Suprapubic skin (tissue), 4 donors: ENCODE results near the gene PTPN21. TPM values are rescaled to one million over a fixed set of nuclear protein-coding genes. Genes with fewer than 3 reads are reported as not detected.

Experiments
- DNase-seq, 2 donors: peaks; one replicate each; pipeline ENCODE4 v3.0.0-alpha.2; 2019; ENCODE audit warnings: low spot score in 2 of 2
- H3K27ac ChIP-seq: fragments of 200-600 bp; sonication (generic); one replicate; pipeline ENCODE4 v1.5.1; 2019
- H3K27me3 ChIP-seq: fragments of 200-600 bp; sonication (generic); one replicate; pipeline ENCODE4 v1.5.1; 2019
- H3K36me3 ChIP-seq: fragments of 200-600 bp; sonication (generic); one replicate; pipeline ENCODE4 v1.5.1; 2019
- H3K4me1 ChIP-seq: fragments of 200-600 bp; sonication (generic); one replicate; pipeline ENCODE4 v1.5.1; 2019
- H3K4me3 ChIP-seq: fragments of 200-600 bp; sonication (generic); one replicate; pipeline ENCODE4 v1.5.1; 2019; ENCODE audit warnings: mild to moderate bottlenecking
- H3K9me3 ChIP-seq: fragments of 200-600 bp; sonication (generic); one replicate; pipeline ENCODE4 v1.5.1; 2019
- CTCF ChIP-seq, 2 donors: fragments of 200-600 bp in 1 of 2; fragments of 450-650 bp in 1 of 2; sonication (generic) in 1 of 2; IDR thresholded peaks; one replicate each; pipeline ENCODE4 v1.5.1; 2016 to 2019; ENCODE audit warnings: antibody characterized with exemption in 2 of 2, mild to moderate bottlenecking in 1 of 2, moderate library complexity in 1 of 2
- EP300 ChIP-seq: sonication (generic); formaldehyde crosslinking; IDR thresholded peaks from one replicate; pipeline ENCODE4 v1.6.1; 2017; ENCODE audit warnings: antibody characterized with exemption
- POLR2A ChIP-seq, 2 donors: fragments of 450-650 bp; IDR thresholded peaks; one replicate each; pipeline ENCODE4 v1.6.1; 2017; ENCODE audit warnings: antibody characterized with exemption in 2 of 2, mild to moderate bottlenecking in 2 of 2, moderate library complexity in 2 of 2
- POLR2AphosphoS5 ChIP-seq, 3 donors: sonication (generic); formaldehyde crosslinking; IDR thresholded peaks; one replicate each; pipeline ENCODE4 v1.6.1; 2017; ENCODE audit warnings: antibody characterized with exemption in 3 of 3
- WGBS: methylation state at CpG from one replicate; pipeline ENCODE4 v1.1.5; 2018; 5-methylcytosine and 5-hydroxymethylcytosine counted together
- total RNA-seq, 4 donors: library from RNA; depleted of rRNA; stranded (reverse); fragments of >200 nt; gene quantifications; one replicate each; pipeline ENCODE4 v1.1.0, GENCODE V29; 2016

Gene PTPN21
- total RNA-seq, 4 donors from 2014 or later = 33.2 to 71.1 (median 39.9) TPM

- 93% methylated on average over 4 of the region's 4 CpGs for WGBS
- peaks cover 81% of the 10 kb centered on the region for H3K36me3 ChIP-seq
- H3K4me3 ChIP-seq = no peak overlapping the region
- H3K9me3 ChIP-seq = no peaks in the 10 kb centered on the region
- no peaks in the 10 kb centered on the region for H3K4me1 ChIP-seq
- H3K27me3 ChIP-seq = no peaks in the 10 kb centered on the region
- TF ChIP-seq POLR2AphosphoS5 (IDR thresholded peaks at IDR 0.05) = no peak
- no peak overlapping the region for H3K27ac ChIP-seq
- DNase-seq = no peak
These were observed 42.2 kb upstream of the PTPN21 start for GRCh38 chr14:88597038-88597437.

- Histone ChIP-seq H3K9me3 (no peaks in the 10 kb centered on the region), H3K4me1 (no peaks in the 10 kb centered on the region), H3K27ac (no peak overlapping the region), H3K4me3 (no peak overlapping the region), H3K27me3 (no peaks in the 10 kb centered on the region), H3K36me3 (peaks cover 77% of the 10 kb centered on the region)
- TF ChIP-seq POLR2AphosphoS5 (IDR thresholded peaks at IDR 0.05) = no peak
- no peak for TF ChIP-seq POLR2A (IDR thresholded peaks at IDR 0.05)
- TF ChIP-seq EP300 = no peak
- TF ChIP-seq CTCF (IDR thresholded peaks at IDR 0.05) = no peak
- 0% methylated on average over 1 of the region's 1 CpG for WGBS
- DNase-seq = no peak
These were observed 37.2 kb upstream of the PTPN21 start for GRCh38 chr14:88592031-88592430.

- no peaks in the 10 kb centered on the region for H3K9me3 ChIP-seq
- no peaks in the 10 kb centered on the region for H3K4me1 ChIP-seq
- TF ChIP-seq POLR2AphosphoS5 (IDR thresholded peaks at IDR 0.05) (no peak), EP300 (no peak), POLR2A (IDR thresholded peaks at IDR 0.05) (no peak), CTCF (IDR thresholded peaks at IDR 0.05) (no peak)
- 86% methylated on average over 4 of the region's 4 CpGs for WGBS
- H3K36me3 ChIP-seq = peaks cover 76% of the 10 kb centered on the region
- H3K4me3 ChIP-seq = no peak overlapping the region
- no peak for DNase-seq
- H3K27me3 ChIP-seq = no peaks in the 10 kb centered on the region
- no peak overlapping the region for H3K27ac ChIP-seq
These were observed 35.4 kb upstream of the PTPN21 start for GRCh38 chr14:88590173-88590572.

GRCh38 chr14:88588081-88588480 lies 33.3 kb upstream of the PTPN21 start:
- no peak for TF ChIP-seq CTCF (IDR thresholded peaks at IDR 0.05)
- TF ChIP-seq POLR2AphosphoS5 (IDR thresholded peaks at IDR 0.05) = no peak
- no peak for DNase-seq
- Histone ChIP-seq H3K4me3 (no peak overlapping the region), H3K4me1 (no peaks in the 10 kb centered on the region), H3K27me3 (no peaks in the 10 kb centered on the region), H3K9me3 (no peaks in the 10 kb centered on the region), H3K36me3 (peaks cover 88% of the 10 kb centered on the region), H3K27ac (no peak overlapping the region)
- WGBS = 97% methylated on average over 5 of the region's 5 CpGs

GRCh38 chr14:88584451-88584850 lies 29.6 kb upstream of the PTPN21 start:
- H3K4me3 ChIP-seq = no peak overlapping the region
- no peak for DNase-seq
- WGBS = 95% methylated on average over 3 of the region's 3 CpGs
- no peaks in the 10 kb centered on the region for H3K9me3 ChIP-seq
- no peak overlapping the region for H3K27ac ChIP-seq
- no peak for TF ChIP-seq POLR2AphosphoS5 (IDR thresholded peaks at IDR 0.05)
- H3K36me3 ChIP-seq = peaks cover 81% of the 10 kb centered on the region
- H3K27me3 ChIP-seq = no peaks in the 10 kb centered on the region
- H3K4me1 ChIP-seq = no peaks in the 10 kb centered on the region

- 95% methylated on average over 5 of the region's 5 CpGs for WGBS
These were observed 21.4 kb upstream of the PTPN21 start for GRCh38 chr14:88576222-88576621.

More at GRCh38 chr14:88576222-88576621, 21.4 kb upstream of the PTPN21 start:
- Histone ChIP-seq H3K4me1 (no peaks in the 10 kb centered on the region), H3K4me3 (no peak overlapping the region), H3K36me3 (peaks cover 99% of the 10 kb centered on the region), H3K9me3 (no peaks in the 10 kb centered on the region), H3K27me3 (no peaks in the 10 kb centered on the region), H3K27ac (no peak overlapping the region)
- TF ChIP-seq POLR2A (IDR thresholded peaks at IDR 0.05) = no peak
- TF ChIP-seq POLR2AphosphoS5 (IDR thresholded peaks at IDR 0.05) = no peak
- TF ChIP-seq EP300 = no peak
- no peak for TF ChIP-seq CTCF (IDR thresholded peaks at IDR 0.05)
- DNase-seq = no peak
